Left ventricle myocardium superior (tissue), 1 donor: ENCODE results near the gene SLX9. TPM values are rescaled to one million over a fixed set of nuclear protein-coding genes. Genes with fewer than 3 reads are reported as not detected.

Experiments
- ATAC-seq: fragments of 200-7000 bp; cut with Tn5 transposase; one replicate; pipeline ENCODE4 v1.9.1; 2020; ENCODE audit warnings: mild to moderate bottlenecking, moderate library complexity
- DNase-seq: peaks from one replicate; pipeline ENCODE4 v3.0.0-alpha.2; 2020
- intact Hi-C: fragments of 100-400 bp; cut with micrococcal nuclease; formaldehyde crosslinking; loops from one replicate; pipeline ENCODE4 v1.11.0; 2022
- total RNA-seq: library from RNA; stranded (reverse); fragmentation: NEBNext Ultra II Directional; extraction: Animal tissue kit (Norgen Biotek cat#: 25700); gene quantifications from one replicate; pipeline ENCODE4 v1.2.1, GENCODE V29; 2021
- donor health status: DM: no; HTN: yes; CAD: no; lungs with severe emphysema.

The SLX9 gene
- total RNA-seq, 1 donor from 2014 or later: 69.9 TPM

GRCh38 chr21:44982558-44983250 is 42.9 kb downstream of the SLX9 start:
- peak; percentile 60 for DNase-seq
- peak; percentile 54 for ATAC-seq
- intact Hi-C loops: no loop called here

- intact Hi-C loops: no loop called here
- DNase-seq: peak; percentile 20
- no peak for ATAC-seq
These were observed 43.8 kb downstream of the SLX9 start for GRCh38 chr21:44983421-44984206.

DNA sequence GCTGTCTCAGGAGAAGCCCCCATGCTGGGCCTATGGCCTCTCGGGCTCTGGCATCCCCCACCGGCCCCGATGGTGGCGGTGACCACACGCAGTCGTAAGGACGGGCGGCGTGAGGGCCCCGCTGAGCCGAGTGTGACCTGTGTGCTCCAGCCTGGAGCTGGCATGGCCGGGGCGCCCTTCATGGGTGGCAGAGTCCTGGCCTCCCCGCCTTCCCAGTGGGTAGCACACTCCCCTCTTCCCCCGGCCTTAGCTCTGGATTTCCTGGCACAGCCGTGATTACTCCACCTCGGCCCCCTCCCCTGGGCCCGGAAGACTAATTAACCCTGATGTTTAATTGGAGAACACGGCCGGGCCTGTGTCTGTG is 44.6 kb downstream of the SLX9 start:
- ATAC-seq (no peak), DNase-seq (peak; percentile 30)
- intact Hi-C loops: no loop called here

DNA sequence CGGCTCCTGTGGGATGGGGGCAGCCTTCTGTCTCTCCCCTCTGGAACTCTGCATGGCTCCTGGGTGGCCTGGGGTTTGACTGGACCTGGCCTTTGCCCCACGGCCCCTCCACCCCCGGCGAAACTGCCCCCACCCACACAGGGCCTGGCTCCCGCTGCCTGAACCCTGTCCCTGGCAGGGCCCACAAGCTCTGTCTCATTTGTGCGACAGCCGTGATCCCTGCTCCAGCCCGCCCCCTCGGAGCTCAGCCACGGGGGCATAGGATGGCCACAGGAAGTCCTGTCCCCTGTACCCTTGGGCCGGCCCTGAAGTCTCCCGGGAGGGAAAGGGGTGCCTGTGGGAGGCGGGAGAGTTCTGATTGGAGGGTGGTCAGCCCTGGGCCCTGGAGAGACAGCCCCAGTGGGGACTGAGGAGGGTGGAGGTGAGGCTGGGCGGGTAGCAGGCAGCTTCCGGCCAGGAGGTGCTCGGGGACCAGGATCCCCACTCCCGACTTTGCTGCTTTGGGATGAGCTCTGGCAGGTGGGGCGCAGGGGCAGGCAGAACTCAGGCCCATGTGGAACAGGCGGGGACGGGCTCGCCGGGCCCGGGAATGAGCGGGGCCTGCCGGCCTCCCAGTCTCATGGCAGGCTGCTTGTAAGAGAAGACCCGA is 45.1 kb downstream of the SLX9 start:
- ATAC-seq: no peak
- peak; percentile 36 for DNase-seq
- intact Hi-C loops: no loop called here

- ATAC-seq: no peak
- peak; percentile 28 for DNase-seq
- intact Hi-C loops: no loop called here
These were observed 45.9 kb downstream of the SLX9 start for GRCh38 chr21:44985441-44986401.

GRCh38 chr21:44986471-44987291 is 46.9 kb downstream of the SLX9 start:
- no peak for ATAC-seq
- intact Hi-C loops: no loop called here
- DNase-seq: peak; percentile 29

DNA sequence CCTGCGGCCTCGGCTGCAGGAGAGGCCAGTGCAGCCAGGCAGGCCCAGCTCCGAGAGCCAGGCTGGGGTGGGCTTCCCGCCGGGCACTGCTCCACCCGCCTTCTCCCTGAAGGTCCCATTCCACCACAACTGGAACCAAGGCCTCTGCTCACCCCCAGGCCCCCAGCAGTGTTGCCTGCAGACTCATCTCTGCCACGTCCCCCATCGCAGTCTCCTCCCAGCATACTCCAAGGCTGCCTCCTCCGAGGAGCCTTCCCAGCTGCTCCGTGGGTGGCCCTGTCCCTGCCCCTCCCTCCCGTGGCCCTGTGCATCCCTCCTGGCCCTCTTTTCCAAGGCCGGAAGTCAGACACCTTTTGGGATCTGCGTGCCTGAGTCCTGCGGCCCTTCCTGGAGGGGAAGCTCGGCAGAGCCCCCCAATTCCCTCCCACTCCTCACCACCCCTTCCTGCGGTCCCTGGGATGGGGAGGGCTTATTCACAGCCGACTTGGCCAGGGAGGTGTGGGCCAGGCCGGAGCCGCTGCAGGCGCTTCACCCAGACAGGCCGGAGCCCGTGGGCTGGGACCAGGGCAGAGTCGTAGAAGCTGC is 47.6 kb downstream of the SLX9 start:
- DNase-seq: peak; percentile 21
- intact Hi-C loops: no loop called here

GRCh38 chr21:44987886-44988606 is 48.2 kb downstream of the SLX9 start:
- DNase-seq (no peak), ATAC-seq (no peak)
- intact Hi-C loops: no loop called here

More for the DNA sequence above, 47.6 kb downstream of the SLX9 start:
- no peak for ATAC-seq

DNA sequence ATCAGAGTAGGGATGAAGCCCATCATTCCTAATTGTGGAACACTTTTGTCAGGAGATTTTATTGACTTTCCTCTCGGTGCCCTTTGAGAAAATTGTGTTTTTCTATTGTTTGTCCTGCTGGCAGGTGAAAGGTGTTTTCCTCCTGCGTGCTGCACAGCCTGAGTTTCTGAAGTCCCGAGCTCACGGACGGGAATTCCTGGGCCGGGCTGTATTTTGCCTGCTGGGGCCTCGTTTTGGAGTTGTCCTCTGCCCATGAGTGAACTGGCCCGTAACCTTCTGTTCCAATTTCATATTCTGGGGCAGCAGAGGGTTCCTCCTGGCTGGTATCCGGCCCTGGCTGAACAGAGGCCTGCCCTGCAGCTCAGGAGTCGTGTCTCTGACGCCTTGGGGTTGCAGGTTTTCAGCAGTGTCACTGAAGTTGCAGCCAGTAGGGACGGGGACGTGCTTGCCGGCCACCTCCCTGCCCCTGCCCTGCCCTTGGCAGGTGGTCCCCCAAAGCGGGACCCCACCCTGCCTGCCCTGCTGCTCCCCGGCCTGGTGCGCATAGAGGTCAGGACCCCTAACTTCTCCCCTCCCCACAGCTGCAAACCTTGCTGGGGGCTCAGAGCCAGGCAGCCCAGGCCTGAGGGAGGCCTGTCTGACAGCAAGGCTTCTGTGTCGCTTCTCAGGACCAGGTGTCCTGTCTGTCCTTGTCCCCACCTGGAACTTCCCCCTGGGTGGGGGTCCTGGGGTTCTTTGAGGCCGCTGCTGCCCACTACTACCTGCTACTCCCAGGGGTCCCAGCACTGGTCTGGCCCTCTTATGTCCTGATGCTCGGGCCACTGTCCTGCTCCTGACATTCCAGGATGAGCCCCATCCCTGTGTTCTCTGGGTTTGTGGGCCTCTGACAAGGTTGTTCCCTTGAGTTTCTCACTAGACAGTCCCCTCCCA is 49.0 kb downstream of the SLX9 start:
- DNase-seq: peak; percentile 16

GRCh38 chr21:44989537-44989886 is 49.7 kb downstream of the SLX9 start:
- intact Hi-C loops: no loop called here
- DNase-seq: peak; percentile 42
- ATAC-seq: peak; percentile 45

More for the DNA sequence above, 49.0 kb downstream of the SLX9 start:
- intact Hi-C loops: no loop called here
- ATAC-seq: no peak

- DNase-seq (peak; percentile 49), ATAC-seq (peak; percentile 28)
- intact Hi-C loops: no loop called here
These were observed 50.3 kb downstream of the SLX9 start for GRCh38 chr21:44989943-44990780.

DNA sequence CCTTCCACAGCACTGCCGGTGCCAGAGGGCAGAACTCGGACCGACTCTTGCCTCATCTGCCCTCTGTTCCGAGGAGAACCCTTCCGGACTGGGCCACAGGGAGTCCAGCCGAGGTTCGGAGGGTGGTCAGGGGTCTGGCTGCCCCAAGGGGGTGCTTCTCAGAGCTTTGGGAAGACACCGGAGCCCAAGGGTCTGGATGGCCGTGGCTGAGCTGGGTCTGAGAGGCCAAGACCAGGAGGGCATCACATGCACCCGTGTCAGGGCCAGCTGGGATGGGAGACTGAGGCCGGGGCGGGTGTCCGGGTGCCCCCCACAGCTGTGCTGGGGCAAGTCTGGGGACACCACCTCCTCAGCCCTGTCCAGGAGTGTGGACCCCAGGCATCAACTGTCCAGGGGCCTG is 51.1 kb downstream of the SLX9 start:
- DNase-seq (peak; percentile 22), ATAC-seq (no peak)
- intact Hi-C loops: no loop called here

GRCh38 chr21:44991538-44992483 is 52.0 kb downstream of the SLX9 start:
- DNase-seq (peak; percentile 24), ATAC-seq (no peak)
- intact Hi-C loops: no loop called here

DNA sequence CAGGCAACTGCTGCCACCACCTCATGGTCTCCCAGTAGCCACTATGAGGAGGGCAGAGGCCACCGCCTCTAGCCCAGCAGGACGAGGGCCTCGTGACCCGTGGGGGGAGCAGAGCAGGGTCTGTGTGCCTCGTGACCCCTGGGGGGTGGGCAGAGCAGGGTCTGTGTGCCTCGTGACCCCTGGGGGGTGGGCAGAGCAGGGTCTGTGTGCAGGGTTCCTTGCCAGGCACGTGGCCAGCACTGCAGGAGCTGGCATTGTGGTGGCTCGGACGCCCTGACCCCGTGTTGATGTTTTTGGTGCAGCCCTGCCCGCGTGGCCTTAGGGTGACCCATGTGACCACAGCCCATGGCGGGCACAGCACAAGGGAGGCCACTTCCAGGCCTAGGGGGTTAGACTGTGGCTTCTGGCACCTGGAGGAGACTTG is 52.8 kb downstream of the SLX9 start:
- DNase-seq: peak; percentile 20
- intact Hi-C loops: no loop called here
- no peak for ATAC-seq
